ENCODE measurements around the gene MC3R.

- TF ChIP-seq CTCF (IDR thresholded peaks at IDR 0.05; ENCODE audit: low read depth, low read length) (no peak), MAX (IDR thresholded peaks at IDR 0.05; ENCODE audit: low read depth, low read length) (no peak), POLR2A (IDR thresholded peaks at IDR 0.05; ENCODE audit: extremely low read depth, insufficient read length) (no peak), MYC (IDR thresholded peaks at IDR 0.05; ENCODE audit: low read depth, low read length) (no peak)
Observed at GRCh38 chr20:56274156-56274555, 25.6 kb downstream of the MC3R start.
